H9 (cell line): ENCODE results near the gene UBASH3A. TPM values are rescaled to one million over a fixed set of nuclear protein-coding genes. Genes with fewer than 3 reads are reported as not detected.

Experiments
- DNase-seq: peaks from one replicate; pipeline ENCODE4 v3.0.0-alpha.2; 2017
- H2AFZ ChIP-seq: one replicate; pipeline ENCODE4 v1.6.1; 2013; ENCODE audit warnings: mild to moderate bottlenecking, low read length, control low read depth, moderate library complexity
- H2AK5ac ChIP-seq: 2 replicates; pipeline ENCODE4 v1.6.1; 2013; ENCODE audit warnings: low read length, control low read depth, mixed read lengths; ENCODE audit not compliant: insufficient read length
- H2BK120ac ChIP-seq: one replicate; pipeline ENCODE4 v1.6.1; 2013; ENCODE audit warnings: low read depth, mild to moderate bottlenecking, low read length, control low read depth, inconsistent platforms; ENCODE audit not compliant: poor library complexity, severe bottlenecking
- H2BK12ac ChIP-seq: 2 replicates; pipeline ENCODE4 v1.6.1; 2013; ENCODE audit warnings: low read length, control low read depth, mixed read lengths, low read depth; ENCODE audit not compliant: insufficient read length
- H2BK15ac ChIP-seq: 2 replicates; pipeline ENCODE4 v1.6.1; 2013; ENCODE audit warnings: low read depth, low read length, control low read depth
- H2BK20ac ChIP-seq: one replicate; pipeline ENCODE4 v1.6.1; 2013; ENCODE audit warnings: low read depth, mild to moderate bottlenecking, low read length, control low read depth, inconsistent platforms; ENCODE audit not compliant: poor library complexity, severe bottlenecking
- H2BK5ac ChIP-seq: 2 replicates; pipeline ENCODE4 v1.6.1; 2013; ENCODE audit warnings: low read length, control low read depth, mixed read lengths; ENCODE audit not compliant: insufficient read length
- H3K14ac ChIP-seq: 2 replicates; pipeline ENCODE4 v1.6.1; 2013; ENCODE audit warnings: low read length, control low read depth; ENCODE audit not compliant: insufficient read depth
- H3K18ac ChIP-seq: 2 replicates; pipeline ENCODE4 v1.6.1; 2013; ENCODE audit warnings: low read depth, mild to moderate bottlenecking, mixed read lengths, low read length, control low read depth; ENCODE audit not compliant: insufficient read length
- H3K23ac ChIP-seq: 2 replicates; pipeline ENCODE4 v1.6.1; 2013; ENCODE audit warnings: low read length, control low read depth, mixed read lengths, low read depth; ENCODE audit not compliant: insufficient read length
- H3K23me2 ChIP-seq: 2 replicates; pipeline ENCODE4 v1.6.1; 2013; ENCODE audit warnings: low read depth, mild to moderate bottlenecking, mixed read lengths, low read length, control low read depth; ENCODE audit not compliant: insufficient read length, poor library complexity, severe bottlenecking
- H3K27ac ChIP-seq: 2 replicates; pipeline ENCODE4 v1.5.1; 2013; ENCODE audit warnings: low read length, control low read depth, mixed read lengths, low read depth; ENCODE audit not compliant: insufficient read length
- H3K27me3 ChIP-seq: 2 replicates; pipeline ENCODE4 v1.6.1; 2013; ENCODE audit warnings: low read length, control low read depth, inconsistent platforms; ENCODE audit not compliant: insufficient read depth
- H3K4ac ChIP-seq: 2 replicates; pipeline ENCODE4 v1.6.1; 2013; ENCODE audit warnings: low read depth, mild to moderate bottlenecking, control low read depth, inconsistent platforms, low read length, moderate library complexity
- H3K4me1 ChIP-seq: 2 replicates; pipeline ENCODE4 v1.6.1; 2013; ENCODE audit warnings: low read length, control low read depth, inconsistent platforms; ENCODE audit not compliant: insufficient read depth
- H3K4me2 ChIP-seq: 2 replicates; pipeline ENCODE4 v1.6.1; 2013; ENCODE audit warnings: low read length, control low read depth, mixed read lengths; ENCODE audit not compliant: insufficient read length, insufficient read depth
- H3K56ac ChIP-seq: 2 replicates; pipeline ENCODE4 v1.6.1; 2013; ENCODE audit warnings: low read depth, mild to moderate bottlenecking, mixed read lengths, low read length, control low read depth; ENCODE audit not compliant: insufficient read length
- H3K79me1 ChIP-seq: 2 replicates; pipeline ENCODE4 v1.6.1; 2013; ENCODE audit warnings: low read depth, mild to moderate bottlenecking, moderate library complexity, low read length, control low read depth, inconsistent platforms; ENCODE audit not compliant: insufficient read depth, poor library complexity, severe bottlenecking
- H3K79me2 ChIP-seq: 2 replicates; pipeline ENCODE4 v1.6.1; 2013; ENCODE audit warnings: low read length, control low read depth, inconsistent platforms; ENCODE audit not compliant: insufficient read depth
- H3K9ac ChIP-seq: 2 replicates; pipeline ENCODE4 v1.6.1; 2013; ENCODE audit warnings: low read length, control low read depth, mixed read lengths; ENCODE audit not compliant: insufficient read length; ENCODE audit errors: extremely low read depth
- H3K9me3 ChIP-seq: one replicate; pipeline ENCODE4 v1.6.1; 2013; ENCODE audit warnings: low read depth, low read length, inconsistent platforms; ENCODE audit not compliant: control insufficient read depth
- H3T11ph ChIP-seq: one replicate; pipeline ENCODE4 v1.6.1; 2013; ENCODE audit warnings: mild to moderate bottlenecking, low read length, control low read depth, inconsistent platforms
- H4K20me1 ChIP-seq: one replicate; pipeline ENCODE4 v1.6.1; 2013; ENCODE audit not compliant: control insufficient read depth, insufficient read length, insufficient read depth
- H4K5ac ChIP-seq: 2 replicates; pipeline ENCODE4 v1.6.1; 2013; ENCODE audit warnings: low read depth, mild to moderate bottlenecking, mixed read lengths, low read length, control low read depth; ENCODE audit not compliant: insufficient read length
- H4K8ac ChIP-seq: replicated peaks from 2 replicates; pipeline ENCODE4 v1.6.1; 2013; ENCODE audit warnings: low read length, control low read depth, mixed read lengths, low read depth; ENCODE audit not compliant: insufficient read length
- H4K91ac ChIP-seq: 2 replicates; pipeline ENCODE4 v1.6.1; 2013; ENCODE audit warnings: low read depth, mild to moderate bottlenecking, moderate library complexity, mixed read lengths, low read length, control low read depth; ENCODE audit not compliant: insufficient read length
- H3K27ac Mint-ChIP-seq, 3 experiments: 2 replicates in 2 of 3; 3 replicates in 1 of 3; pipeline ENCODE4 v1.8.0; 2020 to 2021; ENCODE audit warnings: mixed read lengths in 3 of 3, mild to moderate bottlenecking in 1 of 3, moderate library complexity in 1 of 3
- H3K27me3 Mint-ChIP-seq: 2 replicates; pipeline ENCODE4 v1.8.0; 2021; ENCODE audit warnings: low read depth, mild to moderate bottlenecking, moderate library complexity, mixed read lengths
- H3K36me3 Mint-ChIP-seq, 3 experiments: 2 replicates in 2 of 3; 3 replicates in 1 of 3; pipeline ENCODE4 v1.8.0; 2020 to 2021; ENCODE audit warnings: low read depth in 3 of 3, mixed read lengths in 3 of 3; ENCODE audit not compliant: insufficient read depth in 1 of 3
- H3K4me1 Mint-ChIP-seq, 2 experiments: 2 replicates each; pipeline ENCODE4 v1.8.0; 2020; ENCODE audit warnings: mixed read lengths in 2 of 2
- H3K4me3 Mint-ChIP-seq, 2 experiments: 2 replicates in 1 of 2; 3 replicates in 1 of 2; pipeline ENCODE4 v1.8.0; 2020 to 2021; ENCODE audit warnings: mild to moderate bottlenecking in 2 of 2, mixed read lengths in 2 of 2, moderate library complexity in 1 of 2
- H3K9me3 Mint-ChIP-seq, 2 experiments: 2 replicates in 1 of 2; 3 replicates in 1 of 2; pipeline ENCODE4 v1.8.0; 2020; ENCODE audit warnings: mild to moderate bottlenecking in 2 of 2, mixed read lengths in 2 of 2, moderate library complexity in 1 of 2
- CTCF ChIP-seq: fragments of 200-600 bp; sonication (generic); conservative IDR thresholded peaks from 3 replicates; pipeline ENCODE4 v1.8.0; 2021; ENCODE audit warnings: antibody characterized with exemption, mild to moderate bottlenecking
- WGBS: extraction: QIAGEN DNeasy Blood & Tissue Kit; methylation state at CpG from one replicate; pipeline ENCODE4 v1.1.7; 2013; ENCODE audit warnings: missing lambda C conversion rate, low lambda C conversion rate, mixed read lengths; ENCODE audit not compliant: insufficient read length; ENCODE audit errors: extremely low coverage; 5-methylcytosine and 5-hydroxymethylcytosine counted together
- total RNA-seq: library from RNA; stranded (reverse); gene quantifications from 2 replicates; pipeline ENCODE4 v1.2.1, GENCODE V29; 2021

The UBASH3A gene
- total RNA-seq, 1 experiment from 2014 or later: not detected

GRCh38 chr21:42481169-42481568 lies 77.5 kb downstream of the UBASH3A start:
- Histone ChIP-seq H2AFZ (no peak overlapping the region), H4K8ac (no peak overlapping the region), H3K79me2 (no peaks in the 10 kb centered on the region), H3K4me2 (no peak overlapping the region), H2BK5ac (no peak overlapping the region), H3K27ac (no peak overlapping the region), H3K4ac (no peak overlapping the region), H4K5ac (no peak overlapping the region), H2BK12ac (no peak overlapping the region), H3K18ac (no peak overlapping the region), H4K91ac (no peak overlapping the region), H2AK5ac (no peak overlapping the region), H3K9ac (no peak overlapping the region), H3T11ph (no peak overlapping the region), H3K23me2 (no peaks in the 10 kb centered on the region), H3K9me3 (no peaks in the 10 kb centered on the region), H2BK15ac (no peak overlapping the region), H3K4me1 (no peaks in the 10 kb centered on the region), H2BK120ac (no peak overlapping the region), H3K23ac (no peak overlapping the region), H3K79me1 (no peaks in the 10 kb centered on the region), H3K27me3 (no peaks in the 10 kb centered on the region), H3K14ac (no peak overlapping the region), H3K56ac (no peak overlapping the region), H4K20me1 (no peaks in the 10 kb centered on the region), H2BK20ac (no peak overlapping the region)
- H3K4me1 Mint-ChIP-seq: peaks cover 5 to 6% of the 10 kb centered on the region in 2 experiments; a peak in 2 of 4 replicates
- no peaks in the 10 kb centered on the region for H3K36me3 Mint-ChIP-seq
- no peak overlapping the region for H3K4me3 Mint-ChIP-seq
- H3K27me3 Mint-ChIP-seq: peaks cover 7% of the 10 kb centered on the region
- DNase-seq: no peak
- H3K27ac Mint-ChIP-seq: no peak overlapping the region
- no peak for TF ChIP-seq CTCF
- no peaks in the 10 kb centered on the region for H3K9me3 Mint-ChIP-seq
- WGBS: no CpG with 5 or more reads among the region's 4 CpGs
